Spleen (tissue), 11 donors: ENCODE data around the gene MED27. TPM values are rescaled to one million over a fixed set of nuclear protein-coding genes. Genes with fewer than 3 reads are reported as not detected.

Experiments
- DNase-seq: peaks from one replicate; pipeline ENCODE4 v3.0.0-alpha.2; 2020
- H3K27ac ChIP-seq, 8 donors: fragments of 200-600 bp; sonication (generic) in 7 of 8; 1 replicate in 4 of 8; 2 replicates in 4 of 8; pipeline versions ENCODE4 v1.5.0 to v1.8.0; 2016 to 2021; ENCODE audit warnings: inconsistent platforms in 4 of 8, mild to moderate bottlenecking in 4 of 8, moderate library complexity in 1 of 8
- H3K27me3 ChIP-seq, 7 donors: fragments of 200-600 bp; sonication (generic) in 6 of 7; replicated peaks in 1 of 7; 1 replicate in 4 of 7; 2 replicates in 3 of 7; pipeline versions ENCODE4 v1.5.0 to v1.8.0; 2016 to 2021; ENCODE audit warnings: inconsistent platforms in 3 of 7, mild to moderate bottlenecking in 1 of 7
- H3K36me3 ChIP-seq, 6 donors: fragments of 200-600 bp; sonication (generic) in 5 of 6; 1 replicate in 4 of 6; 2 replicates in 2 of 6; pipeline versions ENCODE4 v1.5.0 to v1.8.0; 2016 to 2021; ENCODE audit warnings: inconsistent platforms in 2 of 6
- H3K4me1 ChIP-seq, 6 donors: fragments of 200-600 bp; sonication (generic) in 5 of 6; 1 replicate in 3 of 6; 2 replicates in 3 of 6; pipeline versions ENCODE4 v1.5.0 to v1.8.0; 2016 to 2021; ENCODE audit warnings: inconsistent platforms in 3 of 6
- H3K4me3 ChIP-seq, 8 donors: fragments of 200-600 bp; sonication (generic) in 7 of 8; 1 replicate in 4 of 8; 2 replicates in 4 of 8; pipeline versions ENCODE4 v1.5.0 to v1.8.0; 2016 to 2021; ENCODE audit warnings: inconsistent platforms in 4 of 8, mild to moderate bottlenecking in 4 of 8, moderate library complexity in 2 of 8
- H3K9me3 ChIP-seq, 8 donors: fragments of 200-600 bp; sonication (generic) in 7 of 8; 1 replicate in 4 of 8; 2 replicates in 4 of 8; pipeline versions ENCODE4 v1.5.0 to v1.8.0; 2016 to 2021; ENCODE audit warnings: inconsistent platforms in 4 of 8
- POLR2A ChIP-seq, 3 donors: fragments of 450-650 bp; IDR thresholded peaks; one replicate each; pipeline ENCODE4 v1.5.1; 2017; ENCODE audit warnings: antibody characterized with exemption in 3 of 3, mild to moderate bottlenecking in 1 of 3
- POLR2AphosphoS5 ChIP-seq, 3 donors: sonication (generic); formaldehyde crosslinking; IDR thresholded peaks; one replicate each; pipeline ENCODE4 v1.5.1; 2017; ENCODE audit warnings: antibody characterized with exemption in 3 of 3
- WGBS, 5 donors: extraction: QIAGEN DNeasy Blood & Tissue Kit in 3 of 5; methylation state at CpG; one replicate each; pipeline versions ENCODE4 v1.1.5 to v1.1.7; 2013 to 2018; 5-methylcytosine and 5-hydroxymethylcytosine counted together
- intact Hi-C: fragments of 100-400 bp; cut with DNase I; formaldehyde crosslinking; loops from one replicate; pipeline ENCODE4 v1.15.0; 2023; ENCODE audit warnings: low total_unique reads
- polyA plus RNA-seq, 3 donors: library from polyadenylated mRNA; stranded (reverse); fragments of 200-250 nt; gene quantifications; one replicate each; pipeline ENCODE4 v1.2.1, GENCODE V29; 2013
- total RNA-seq, 7 donors: library from RNA; depleted of rRNA in 3 of 7; stranded (reverse); fragments of >200 nt in 3 of 7; fragmentation: NEBNext Ultra II Directional in 4 of 7; extraction: Animal tissue kit (Norgen Biotek cat#: 25700) in 4 of 7; gene quantifications; one replicate each; pipeline versions ENCODE4 v1.1.0 to v1.2.1, GENCODE V29; 2016 to 2021
- TF ChIP-seq, protein P1 (sequence below), 11 experiments: fragments of 200-600 bp in 7 of 11; fragments of 450-650 bp in 4 of 11; sonication (generic) in 4 of 11; IDR thresholded peaks in 8 of 11; conservative IDR thresholded peaks in 3 of 11; 1 replicate in 7 of 11; 2 replicates in 4 of 11; pipeline versions ENCODE4 v1.4.0 to v1.8.0; 2016 to 2021; ENCODE audit warnings: antibody characterized with exemption in 11 of 11, inconsistent platforms in 4 of 11, mild to moderate bottlenecking in 1 of 11
- donor health status: healthy with polysubstance abuse.
- donor health status: DM: no; HTN: no; CAD: no; lungs with moderate emphysema.
- donor health status: DM: no; HTN: no; CAD: no.
- donor health status: Bipolar disorder and iron deficiency.
- donor health status: healthy.
- donor health status: DM: no; HTN: no; CAD: no.
- donor health status: DM: yes; HTN: yes; CAD: no.

The MED27 gene
- total and polyA plus RNA-seq, 10 donors, result 13.1 to 22.4 (median 16.0) TPM

DNA sequence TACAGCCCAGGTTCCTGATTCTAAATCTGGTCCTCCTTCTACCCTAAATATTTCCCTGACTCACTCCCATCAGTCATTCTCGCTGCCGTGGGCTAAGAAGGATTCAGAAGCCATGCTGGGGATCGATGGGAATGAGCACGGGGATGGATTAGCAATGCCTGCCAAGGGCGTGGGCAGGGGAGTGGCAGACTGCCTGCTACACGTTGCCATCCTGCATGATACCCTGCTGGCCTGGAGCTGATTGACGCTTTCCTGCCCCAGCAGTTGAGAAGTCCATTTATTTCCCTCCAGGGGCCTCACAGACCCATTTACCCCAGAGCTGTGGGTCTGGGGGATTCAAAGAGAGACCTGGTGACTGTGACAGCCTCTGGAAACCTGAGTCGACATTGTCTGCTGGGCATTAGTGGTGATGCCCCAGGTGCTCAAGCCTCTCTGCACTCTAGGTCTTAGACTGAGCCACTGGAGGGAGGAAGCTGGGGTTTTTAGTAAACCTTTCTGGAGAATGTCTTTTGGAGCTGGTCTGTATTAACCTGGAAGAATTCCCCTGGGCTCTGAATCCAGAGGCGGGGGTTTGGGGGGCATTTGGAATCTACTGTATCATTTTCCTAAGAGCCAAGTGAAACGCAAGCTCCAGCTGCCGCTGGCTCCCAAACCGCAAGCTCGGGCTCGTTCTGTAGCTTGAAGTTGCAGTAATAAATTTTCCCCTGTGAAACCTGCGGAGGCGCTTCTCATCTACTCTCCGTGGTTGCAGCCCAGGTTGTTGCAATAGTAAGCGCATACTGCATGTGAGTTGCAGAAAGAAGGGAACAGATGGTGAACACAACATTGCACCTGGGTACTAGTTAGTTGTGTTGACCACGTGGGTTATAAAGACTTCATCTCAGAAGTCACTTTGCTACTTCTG is 263.4 kb downstream of the MED27 start:
- 55 to 63% (median 57%) methylated on average over 19 of the region's 19 CpGs for WGBS, 5 donors
- Histone ChIP-seq H3K9me3 (no peaks in the 10 kb centered on the region), H3K36me3 (no peaks in the 10 kb centered on the region), H3K27me3 (peaks cover 0 to 73% (median 0%) of the 10 kb centered on the region in 7 donors), H3K4me3 (no peak overlapping the region), H3K4me1 (peaks cover 0 to 13% (median 7%) of the 10 kb centered on the region in 6 donors), H3K27ac (no peak overlapping the region)
- intact Hi-C loops, result no loop called here
- TF ChIP-seq, protein P1, sequence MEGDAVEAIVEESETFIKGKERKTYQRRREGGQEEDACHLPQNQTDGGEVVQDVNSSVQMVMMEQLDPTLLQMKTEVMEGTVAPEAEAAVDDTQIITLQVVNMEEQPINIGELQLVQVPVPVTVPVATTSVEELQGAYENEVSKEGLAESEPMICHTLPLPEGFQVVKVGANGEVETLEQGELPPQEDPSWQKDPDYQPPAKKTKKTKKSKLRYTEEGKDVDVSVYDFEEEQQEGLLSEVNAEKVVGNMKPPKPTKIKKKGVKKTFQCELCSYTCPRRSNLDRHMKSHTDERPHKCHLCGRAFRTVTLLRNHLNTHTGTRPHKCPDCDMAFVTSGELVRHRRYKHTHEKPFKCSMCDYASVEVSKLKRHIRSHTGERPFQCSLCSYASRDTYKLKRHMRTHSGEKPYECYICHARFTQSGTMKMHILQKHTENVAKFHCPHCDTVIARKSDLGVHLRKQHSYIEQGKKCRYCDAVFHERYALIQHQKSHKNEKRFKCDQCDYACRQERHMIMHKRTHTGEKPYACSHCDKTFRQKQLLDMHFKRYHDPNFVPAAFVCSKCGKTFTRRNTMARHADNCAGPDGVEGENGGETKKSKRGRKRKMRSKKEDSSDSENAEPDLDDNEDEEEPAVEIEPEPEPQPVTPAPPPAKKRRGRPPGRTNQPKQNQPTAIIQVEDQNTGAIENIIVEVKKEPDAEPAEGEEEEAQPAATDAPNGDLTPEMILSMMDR (IDR thresholded peaks at IDR 0.05 in 8 of 11, conservative IDR thresholded peaks at IDR 0.05 in 3 of 11), result no peak
- TF ChIP-seq POLR2A (IDR thresholded peaks at IDR 0.05) (no peak), POLR2AphosphoS5 (IDR thresholded peaks at IDR 0.05) (no peak)
- no peak for DNase-seq

DNA sequence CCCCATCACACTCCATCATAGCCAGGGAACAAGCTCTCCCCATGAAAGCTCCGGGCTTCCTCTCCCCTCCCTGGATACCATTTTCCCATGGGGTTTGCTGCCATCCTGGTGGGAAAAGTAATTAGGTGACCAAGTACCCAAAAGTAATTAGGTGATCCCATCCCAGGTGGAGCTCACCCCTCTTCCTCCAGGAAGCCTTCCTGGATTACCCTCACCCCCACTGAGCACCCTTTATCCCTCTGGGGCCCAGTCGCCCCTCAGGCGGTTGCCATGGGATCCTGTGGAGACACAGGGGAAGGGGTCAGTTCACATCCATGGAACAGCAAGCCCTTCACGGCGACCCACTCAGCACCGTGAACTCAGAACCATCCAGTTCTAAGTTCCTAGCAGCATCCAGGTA is 265.0 kb downstream of the MED27 start:
- WGBS, 5 donors, result 73 to 90% (median 85%) methylated on average over 6 of the region's 6 CpGs

DNA sequence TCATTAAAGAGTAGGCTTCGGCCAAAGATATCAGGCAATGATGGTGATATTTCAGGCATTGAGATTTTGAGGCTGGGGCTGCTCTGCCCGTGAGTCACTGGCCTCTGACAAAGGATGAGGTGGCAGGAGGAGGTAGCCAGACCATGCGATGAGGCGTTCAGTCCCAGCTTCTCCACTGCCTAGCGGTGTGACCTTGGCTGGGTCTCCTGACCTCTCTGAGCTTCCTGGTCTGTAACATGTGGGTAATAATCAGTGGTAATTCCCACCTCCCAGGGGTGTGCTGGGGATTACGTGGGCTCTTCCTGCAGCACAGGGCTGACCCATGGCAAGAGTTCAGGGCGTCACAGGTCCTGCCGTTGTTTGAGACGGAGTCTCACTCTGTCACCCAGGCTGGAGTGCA is 266.6 kb downstream of the MED27 start:
- Histone ChIP-seq H3K36me3 (no peaks in the 10 kb centered on the region), H3K27ac (no peak overlapping the region), H3K4me3 (no peak overlapping the region), H3K9me3 (no peaks in the 10 kb centered on the region), H3K4me1 (peaks cover 0 to 13% (median 7%) of the 10 kb centered on the region in 6 donors), H3K27me3 (peaks cover 0 to 95% (median 4%) of the 10 kb centered on the region in 7 donors)
- TF ChIP-seq, protein P1 (IDR thresholded peaks at IDR 0.05 in 8 of 11, conservative IDR thresholded peaks at IDR 0.05 in 3 of 11), result no peak
- no peak for TF ChIP-seq POLR2AphosphoS5 (IDR thresholded peaks at IDR 0.05)
- no peak for TF ChIP-seq POLR2A (IDR thresholded peaks at IDR 0.05)
- no peak for DNase-seq
- intact Hi-C loops, result no loop called here
- WGBS, 5 donors, result 60 to 73% (median 68%) methylated on average over 6 to 9 of the region's 9 CpGs

More for the DNA sequence above, 265.0 kb downstream of the MED27 start:
- Histone ChIP-seq H3K27ac (no peak overlapping the region), H3K4me1 (peaks cover 0 to 13% (median 7%) of the 10 kb centered on the region in 6 donors), H3K36me3 (no peaks in the 10 kb centered on the region), H3K4me3 (no peak overlapping the region), H3K9me3 (no peaks in the 10 kb centered on the region), H3K27me3 (peaks cover 0 to 88% (median 0%) of the 10 kb centered on the region in 7 donors)
- DNase-seq, result no peak
- intact Hi-C loops, result no loop called here
- TF ChIP-seq, protein P1 (IDR thresholded peaks at IDR 0.05 in 8 of 11, conservative IDR thresholded peaks at IDR 0.05 in 3 of 11), result no peak
- no peak for TF ChIP-seq POLR2AphosphoS5 (IDR thresholded peaks at IDR 0.05)

GRCh38 chr9:131812116-131812790 is 267.4 kb downstream of the MED27 start:
- Histone ChIP-seq H3K36me3 (no peaks in the 10 kb centered on the region), H3K27ac (no peak overlapping the region), H3K27me3 (peaks cover 0 to 95% (median 4%) of the 10 kb centered on the region in 7 donors), H3K9me3 (no peaks in the 10 kb centered on the region), H3K4me3 (no peak overlapping the region), H3K4me1 (peaks cover 0 to 16% (median 7%) of the 10 kb centered on the region in 6 donors)
- no peak for TF ChIP-seq POLR2A (IDR thresholded peaks at IDR 0.05)
- TF ChIP-seq POLR2AphosphoS5 (IDR thresholded peaks at IDR 0.05), result no peak
- TF ChIP-seq, protein P1 (IDR thresholded peaks at IDR 0.05 in 8 of 11, conservative IDR thresholded peaks at IDR 0.05 in 3 of 11), result no peak
- intact Hi-C loops, result no loop called here
- 78 to 90% (median 87%) methylated on average over 13 to 23 of the region's 23 CpGs for WGBS, 5 donors
- no peak for DNase-seq
